ENCODE data around the gene ADGRG4.

ADGRG4 gene

DNA sequence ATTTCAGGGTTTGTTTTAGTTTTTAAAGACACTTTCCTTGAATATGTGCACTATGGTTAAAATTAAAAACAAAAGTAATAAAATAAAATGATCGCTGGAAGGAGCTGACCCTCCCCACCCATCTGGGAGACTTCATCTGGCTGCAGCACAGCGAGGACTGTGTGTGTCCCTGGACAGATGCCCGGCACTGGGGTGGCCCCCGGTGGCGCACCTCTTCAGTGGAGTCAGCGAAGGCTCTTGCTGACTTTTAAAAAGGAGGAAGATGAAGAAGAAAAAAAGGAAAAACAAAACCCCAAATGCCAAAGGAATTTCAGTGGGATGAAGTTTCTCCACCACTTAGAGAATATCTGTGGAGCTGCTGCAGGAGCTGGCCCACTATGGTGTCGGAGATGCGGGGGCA lies 5.4 kb upstream of the ADGRG4 start:
- no peak for DNase-seq

DNA sequence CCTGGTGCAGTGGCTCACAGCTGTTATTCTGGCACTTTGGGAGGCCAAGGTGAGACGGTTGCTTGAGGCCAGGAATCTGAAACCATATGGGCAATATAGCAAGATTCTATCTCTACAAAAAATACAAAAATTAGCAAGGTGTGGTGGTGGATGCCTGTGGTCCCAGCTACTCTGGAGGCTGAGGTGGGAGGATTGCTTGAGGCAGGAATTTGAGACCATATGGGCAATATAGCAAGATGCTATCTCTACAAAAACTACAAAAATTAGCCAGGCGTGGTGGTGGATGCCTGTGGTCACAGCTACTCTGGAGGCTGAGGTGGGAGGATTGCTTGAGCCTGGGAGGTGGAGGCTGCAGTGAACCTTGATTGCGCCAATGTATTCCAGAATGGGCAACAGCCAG lies 2.3 kb downstream of the ADGRG4 start:
- DNase-seq, result no peak

DNA sequence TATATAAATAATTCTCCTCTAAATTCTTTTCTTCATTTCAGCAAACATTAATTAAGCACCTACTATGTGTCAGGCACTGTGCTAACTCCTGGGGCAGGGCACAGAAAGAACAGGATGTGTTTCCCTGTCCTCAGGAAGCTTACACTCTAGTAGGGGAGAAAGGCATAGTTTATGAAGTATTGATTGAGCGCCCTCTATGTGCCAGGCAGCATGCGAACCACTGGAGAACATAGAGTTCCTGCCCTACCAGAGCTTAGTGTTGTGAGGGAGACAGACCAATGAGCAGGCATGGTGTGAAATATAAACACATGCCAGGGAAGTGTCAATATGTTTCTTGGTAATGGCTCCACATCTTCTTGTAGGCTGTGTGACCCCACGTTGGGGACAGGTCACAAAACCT lies 3.7 kb downstream of the ADGRG4 start:
- no peak for DNase-seq

DNA sequence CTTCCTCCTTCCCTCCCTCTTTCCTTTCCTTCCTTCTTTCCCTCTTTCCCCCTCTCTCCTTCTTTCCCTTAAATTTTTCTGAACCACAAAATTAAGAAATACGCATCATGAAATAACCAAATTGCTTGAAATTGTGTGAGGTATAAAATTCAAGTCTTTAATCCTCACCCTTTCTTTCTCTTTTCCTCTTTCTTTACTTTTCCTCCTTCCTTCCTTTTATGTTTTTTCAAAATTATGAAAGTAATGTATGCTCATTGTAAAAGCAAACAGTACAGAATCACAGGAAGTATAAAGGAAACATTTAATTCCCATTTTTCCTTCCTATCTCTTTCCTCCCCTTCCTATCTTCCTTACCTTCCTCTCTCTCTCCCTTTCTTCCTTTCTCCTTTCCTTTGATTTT lies 5.4 kb downstream of the ADGRG4 start:
- DNase-seq, result no peak

DNA sequence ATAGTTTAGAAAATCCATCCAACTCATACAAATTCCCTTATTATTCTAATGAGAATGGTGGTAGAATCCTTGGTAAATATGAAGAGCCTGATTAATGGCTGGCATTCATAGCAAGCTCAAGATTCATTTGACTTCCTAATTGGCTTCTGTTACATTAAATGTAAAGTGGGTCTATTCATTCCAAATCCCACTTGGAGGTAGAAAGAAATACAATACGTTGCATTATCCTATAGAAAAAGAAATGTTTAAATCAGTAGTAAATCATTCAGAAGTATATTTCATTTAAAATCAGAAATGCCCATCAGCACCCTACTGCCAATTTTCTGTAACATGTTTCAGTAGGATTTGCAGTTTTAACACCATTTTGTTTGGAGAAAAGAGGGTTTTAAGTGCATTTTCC lies 6.7 kb downstream of the ADGRG4 start:
- DNase-seq, result no peak

DNA sequence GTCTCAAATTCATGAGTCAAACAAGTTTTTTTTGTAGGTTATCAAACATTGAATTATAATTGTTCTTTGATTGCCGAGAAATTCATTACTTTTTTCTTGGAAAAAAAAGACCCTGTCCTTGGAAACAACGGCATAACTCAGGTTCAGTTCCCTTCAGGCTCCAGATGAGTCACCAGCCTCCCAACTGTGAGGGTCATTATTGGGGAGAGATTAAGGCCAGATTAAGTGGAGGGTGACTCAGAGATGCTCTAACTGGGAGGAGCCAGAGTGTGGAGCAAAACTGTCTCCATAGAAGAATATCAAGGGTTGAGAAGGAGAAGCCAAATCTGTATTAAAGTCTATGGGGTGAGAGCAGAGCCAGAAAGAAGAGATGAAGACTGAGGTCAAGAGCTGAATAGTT lies 9.6 kb downstream of the ADGRG4 start:
- no peak for DNase-seq

DNA sequence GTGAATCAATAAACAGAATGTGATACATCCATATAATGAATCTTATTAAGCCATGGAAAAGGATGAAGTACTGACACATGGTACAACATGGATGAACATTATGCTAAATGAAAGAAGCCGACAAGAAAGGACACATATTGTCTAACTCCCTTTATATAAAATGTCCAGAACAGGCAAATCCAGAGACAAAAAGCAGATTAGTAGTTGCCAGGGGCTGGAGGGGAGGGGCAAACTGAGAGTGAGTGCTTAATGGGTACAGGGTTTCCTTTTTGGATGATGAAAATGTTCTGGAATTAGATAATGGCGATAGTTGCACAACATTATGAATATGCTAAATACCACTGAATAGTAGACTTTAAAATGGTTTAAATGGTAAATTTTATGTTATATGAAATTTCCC lies 17.4 kb downstream of the ADGRG4 start:
- no peak for DNase-seq

DNA sequence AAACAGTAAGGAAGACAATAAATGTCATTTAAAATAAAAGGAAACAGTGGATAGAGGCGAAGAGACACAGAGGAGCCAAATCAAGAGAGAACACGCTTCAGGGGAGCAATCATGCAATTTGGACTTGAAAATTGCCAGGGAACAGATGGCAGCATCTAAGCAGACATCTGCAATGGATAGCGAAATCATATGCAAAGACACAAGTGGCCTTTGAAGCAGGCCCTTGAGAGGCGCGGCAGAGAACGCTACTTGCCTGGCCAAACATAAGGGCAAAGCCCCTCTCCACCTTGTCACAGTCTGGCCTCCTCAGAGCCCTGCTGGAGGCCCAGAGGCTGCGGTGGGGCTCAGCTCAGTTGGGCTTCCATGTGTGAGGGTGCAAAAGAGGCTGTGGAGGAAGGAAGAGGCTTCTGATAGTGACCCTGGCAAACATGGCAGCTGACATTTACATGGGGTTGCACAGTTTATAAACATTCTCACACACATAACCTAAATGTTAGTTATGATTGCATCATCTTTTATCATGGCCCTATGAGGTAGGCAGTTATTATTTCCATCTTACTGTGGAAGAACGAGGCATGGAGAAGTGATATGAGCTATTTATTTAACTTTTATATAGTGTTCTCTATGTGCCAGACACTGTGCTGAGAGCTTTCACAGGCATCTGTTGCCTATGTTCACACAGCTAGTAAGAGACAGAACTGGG lies 18.3 kb downstream of the ADGRG4 start:
- no peak for DNase-seq

DNA sequence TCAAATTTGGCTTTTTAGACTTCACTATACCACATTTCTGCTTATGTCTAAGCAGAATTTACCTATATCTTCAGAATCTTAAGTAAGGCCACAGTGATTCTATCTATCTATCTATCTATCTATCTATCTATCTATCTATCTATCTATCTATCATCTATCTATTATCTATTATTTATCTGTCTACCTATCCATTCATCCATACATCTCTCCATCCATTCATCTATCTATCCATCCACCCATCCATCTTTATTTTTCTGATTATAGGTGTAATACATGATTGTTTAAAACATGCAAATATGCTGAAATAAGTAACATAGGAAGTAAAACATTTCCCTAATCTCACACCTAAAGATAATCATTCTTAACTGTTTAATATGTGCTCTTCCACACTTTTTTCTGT lies 18.8 kb downstream of the ADGRG4 start:
- DNase-seq, result no peak

DNA sequence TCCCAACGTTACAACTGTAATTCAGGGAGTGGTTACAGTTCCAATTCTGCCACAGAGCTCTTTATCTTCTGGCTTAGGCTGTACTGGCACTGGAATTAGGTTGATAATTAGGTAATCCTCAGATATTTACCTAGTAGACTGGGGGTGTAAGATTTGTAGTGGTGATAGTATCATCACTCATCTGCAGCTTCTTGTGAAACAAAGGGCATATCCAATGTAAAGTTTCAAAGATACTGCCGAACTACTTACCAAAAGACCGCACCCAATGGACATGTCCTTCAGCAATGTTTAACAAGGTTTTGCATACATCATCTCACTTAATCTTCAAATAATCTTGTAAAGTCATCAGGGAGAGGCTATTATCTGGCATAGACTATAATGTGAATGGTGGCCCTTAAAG lies 20.8 kb downstream of the ADGRG4 start:
- DNase-seq, result no peak

DNA sequence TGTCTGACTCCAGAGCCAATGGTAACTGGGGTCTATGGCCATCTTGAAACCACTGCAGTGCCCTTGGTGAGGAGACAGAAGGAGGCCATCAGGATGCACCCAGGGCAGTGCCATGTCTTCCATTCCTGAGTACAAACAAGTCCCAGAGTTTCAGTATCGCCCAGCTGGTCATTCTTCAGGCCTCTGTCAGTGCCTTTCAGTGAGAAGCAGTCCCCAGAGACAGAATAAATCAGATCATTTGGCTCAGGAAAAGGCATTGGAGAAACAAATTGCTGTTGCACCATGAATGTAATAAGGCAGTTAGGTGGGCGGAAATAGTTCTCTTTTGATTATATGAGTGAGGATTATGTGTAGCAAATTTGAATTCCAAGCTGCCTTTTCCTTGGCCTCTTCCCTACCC lies 21.3 kb downstream of the ADGRG4 start:
- no peak for DNase-seq

DNA sequence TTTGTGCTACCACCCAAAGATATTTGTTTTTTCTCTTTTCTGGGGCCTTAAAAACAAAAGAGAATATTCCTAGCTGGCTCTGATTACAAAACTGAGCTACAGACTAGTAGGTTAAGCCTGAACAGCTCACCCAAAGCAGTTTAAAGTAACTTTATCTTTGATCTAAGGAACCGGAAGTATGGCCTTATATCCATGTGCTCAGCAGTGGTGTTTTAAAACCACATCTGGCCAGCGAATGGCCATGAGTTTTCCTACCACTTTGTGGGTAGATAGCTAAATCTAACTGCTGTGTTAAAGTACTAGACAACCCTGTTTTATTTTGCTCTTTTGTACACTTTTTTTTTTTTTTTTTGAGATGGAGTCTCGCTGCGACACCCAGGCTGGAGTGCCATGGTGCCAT lies 24.6 kb downstream of the ADGRG4 start:
- DNase-seq, result no peak

DNA sequence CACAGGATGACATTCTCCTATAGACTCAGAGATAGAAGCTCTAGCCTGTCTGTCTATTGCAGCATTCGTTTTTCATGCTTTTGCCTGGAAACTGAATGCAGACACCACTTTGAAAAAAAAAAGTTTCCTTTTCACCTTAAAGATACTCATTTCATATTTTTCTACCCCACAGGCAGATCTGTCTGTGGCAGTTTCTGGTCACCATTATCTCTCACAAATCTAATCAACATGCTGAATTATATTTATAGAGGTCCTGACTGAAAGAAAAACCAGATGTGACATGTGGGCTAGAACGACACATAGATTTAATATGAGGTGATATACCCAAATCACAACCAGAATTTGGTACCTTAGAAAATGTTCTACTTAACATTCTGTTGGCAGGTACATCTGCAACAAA lies 28.2 kb downstream of the ADGRG4 start:
- no peak for DNase-seq

DNA sequence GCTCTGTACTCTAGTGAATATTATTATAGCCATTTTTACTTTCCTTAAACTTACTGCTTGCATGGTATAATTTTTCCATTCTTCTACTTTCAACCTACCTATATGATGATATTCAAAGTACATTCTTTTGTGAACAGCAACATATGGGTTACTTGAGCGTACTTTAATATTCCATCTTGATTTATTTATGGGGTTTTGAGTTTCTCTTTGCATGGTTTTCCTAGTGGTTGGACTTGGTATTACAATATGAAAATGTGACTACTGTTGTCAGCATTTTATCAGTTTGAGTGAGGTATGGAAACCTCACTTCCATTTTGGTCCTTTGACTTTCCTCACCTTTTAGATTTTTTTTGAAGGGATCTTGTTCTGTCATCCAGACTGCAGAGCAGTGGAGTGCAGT lies 35.9 kb downstream of the ADGRG4 start:
- no peak for DNase-seq

DNA sequence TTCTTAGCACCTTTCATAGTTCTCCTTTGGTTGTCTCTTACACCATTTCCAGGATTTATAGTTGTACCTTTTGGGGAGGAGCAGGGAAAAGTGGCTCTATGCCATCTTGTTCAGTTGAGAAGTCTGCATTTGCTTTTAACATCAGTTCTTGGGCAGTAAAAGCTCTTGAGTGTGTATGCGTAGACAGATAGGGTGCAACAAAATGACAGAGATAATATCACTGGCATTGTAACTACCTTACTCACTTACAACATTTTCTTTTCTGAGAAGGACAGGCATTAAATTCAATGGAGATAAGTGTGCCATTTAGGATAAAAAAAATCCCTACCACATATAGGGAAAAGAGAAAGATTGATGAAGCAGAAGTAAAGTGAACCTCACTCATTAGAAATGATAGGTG lies 38.9 kb downstream of the ADGRG4 start:
- no peak for DNase-seq

DNA sequence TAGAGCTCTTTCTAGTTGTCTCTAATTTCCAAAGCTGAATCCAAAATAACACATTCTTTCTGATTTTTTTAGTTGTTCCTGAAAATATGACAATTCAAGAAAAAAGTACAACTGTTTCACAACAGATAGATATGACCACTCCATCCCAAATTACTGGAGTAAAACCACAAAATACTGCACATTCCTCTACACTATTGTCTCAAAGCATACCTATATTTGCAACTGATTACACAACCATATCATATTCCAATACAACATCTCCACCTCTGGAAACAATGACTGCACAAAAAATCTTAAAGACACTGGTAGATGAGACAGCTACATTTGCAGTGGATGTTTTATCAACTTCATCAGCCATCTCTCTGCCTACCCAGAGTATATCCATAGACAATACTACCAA lies 43.6 kb downstream of the ADGRG4 start:
- no peak for DNase-seq

DNA sequence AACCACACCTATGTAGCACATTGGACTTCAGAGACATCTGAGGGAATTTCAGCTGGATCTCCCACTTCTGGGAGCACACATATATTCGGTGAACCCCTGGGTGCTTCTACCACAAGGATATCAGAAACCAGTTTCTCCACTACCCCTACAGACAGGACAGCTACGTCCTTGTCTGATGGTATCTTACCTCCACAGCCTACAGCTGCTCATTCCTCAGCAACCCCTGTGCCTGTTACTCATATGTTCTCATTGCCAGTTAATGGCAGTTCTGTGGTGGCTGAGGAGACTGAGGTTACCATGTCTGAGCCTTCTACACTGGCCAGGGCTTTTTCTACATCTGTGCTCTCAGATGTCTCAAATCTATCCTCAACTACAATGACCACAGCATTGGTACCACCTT lies 45.7 kb downstream of the ADGRG4 start:
- no peak for DNase-seq

DNA sequence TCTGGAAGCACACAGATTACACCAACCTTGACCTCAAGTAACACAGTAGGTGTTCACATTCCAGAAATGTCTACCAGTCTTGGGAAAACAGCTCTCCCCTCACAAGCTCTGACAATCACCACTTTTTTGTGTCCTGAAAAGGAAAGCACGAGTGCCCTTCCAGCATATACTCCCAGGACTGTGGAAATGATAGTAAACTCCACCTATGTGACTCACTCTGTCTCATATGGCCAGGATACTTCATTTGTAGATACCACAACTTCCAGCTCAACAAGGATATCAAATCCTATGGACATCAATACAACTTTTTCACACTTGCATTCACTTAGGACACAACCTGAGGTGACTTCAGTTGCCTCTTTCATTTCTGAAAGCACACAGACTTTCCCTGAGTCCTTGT lies 46.9 kb downstream of the ADGRG4 start:
- no peak for DNase-seq

DNA sequence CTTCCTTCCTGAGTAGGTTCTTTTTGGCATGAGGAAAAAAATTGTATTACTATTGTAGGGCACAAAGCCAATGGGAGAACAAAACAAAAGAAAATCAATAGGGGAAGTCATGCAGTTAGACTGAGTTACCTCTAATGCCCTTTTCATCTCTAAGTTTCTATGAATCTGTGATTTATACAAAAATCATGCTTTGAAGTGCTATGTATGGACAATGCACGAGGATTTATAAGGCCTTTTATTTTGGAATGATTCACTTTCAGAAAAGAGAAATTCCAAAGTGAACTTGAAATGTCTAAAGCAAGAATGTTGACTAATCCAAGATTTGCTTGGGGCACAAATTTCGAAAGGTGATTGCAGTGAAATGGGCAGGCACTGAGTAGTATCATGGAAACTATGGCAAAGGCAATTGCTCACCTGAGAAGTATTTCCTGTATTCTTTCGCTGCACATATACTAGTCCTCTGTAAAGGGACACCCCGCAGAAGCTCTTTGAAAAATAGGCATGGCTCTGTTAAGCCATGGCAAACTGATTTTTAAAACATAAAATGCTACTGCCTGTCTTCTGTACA lies 52.8 kb downstream of the ADGRG4 start:
- DNase-seq, result no peak

DNA sequence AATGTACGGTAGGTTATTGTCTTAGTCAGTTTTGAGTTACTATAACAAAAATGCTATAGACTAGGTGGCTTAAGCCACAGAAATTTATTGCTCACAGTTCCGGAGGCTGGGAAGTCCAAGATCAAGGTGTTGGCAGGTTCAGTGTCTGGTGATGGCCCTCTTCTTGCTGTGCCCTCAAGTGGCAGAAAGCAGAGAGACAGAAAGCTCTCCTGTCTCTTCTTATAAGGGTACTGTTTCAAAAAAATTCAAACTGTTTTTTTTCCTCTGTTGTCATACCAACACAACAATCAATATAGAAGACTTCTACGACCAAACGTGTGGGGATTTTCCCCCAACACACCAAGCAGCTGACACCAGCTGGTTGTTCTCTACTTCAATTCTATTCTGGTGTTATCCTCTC lies 53.4 kb downstream of the ADGRG4 start:
- no peak for DNase-seq

DNA sequence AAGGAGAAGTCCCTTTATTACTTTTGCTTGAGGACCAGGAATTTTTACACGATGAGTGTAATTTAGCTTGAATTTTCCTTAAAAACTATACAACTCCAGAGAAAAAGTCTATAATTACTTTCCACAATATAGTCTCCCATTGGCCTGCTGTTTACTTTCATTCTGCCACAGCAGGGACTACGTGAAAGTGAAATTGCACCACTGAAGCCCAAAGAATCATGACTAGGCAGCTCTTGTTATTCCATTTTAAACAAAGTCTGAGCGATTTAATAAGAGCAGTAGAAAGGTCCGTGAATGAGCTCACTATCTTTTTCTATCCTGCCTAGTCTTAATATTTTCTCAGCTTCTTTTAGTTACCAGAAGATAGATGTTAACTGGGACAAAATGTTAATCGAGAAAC lies 68.6 kb downstream of the ADGRG4 start:
- DNase-seq, result no peak

DNA sequence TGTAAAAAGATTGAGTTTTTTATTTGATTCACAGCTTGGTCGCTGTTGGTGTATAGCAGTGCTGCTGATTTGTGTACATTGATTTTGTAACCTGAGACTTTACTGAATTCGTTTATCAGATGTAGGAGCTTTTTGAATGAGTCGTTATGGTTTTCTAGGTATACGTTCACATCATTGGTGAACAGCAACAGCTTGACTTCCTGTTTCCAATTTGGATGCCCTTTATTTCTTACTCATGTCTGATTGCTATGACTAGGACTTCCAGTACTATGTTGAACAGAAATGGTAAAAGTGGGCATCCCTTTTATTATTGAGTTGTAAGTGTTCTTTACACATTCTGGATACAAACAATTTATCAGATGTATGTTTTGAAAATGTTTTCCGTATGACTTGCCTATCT lies 76.0 kb downstream of the ADGRG4 start:
- DNase-seq, result no peak

DNA sequence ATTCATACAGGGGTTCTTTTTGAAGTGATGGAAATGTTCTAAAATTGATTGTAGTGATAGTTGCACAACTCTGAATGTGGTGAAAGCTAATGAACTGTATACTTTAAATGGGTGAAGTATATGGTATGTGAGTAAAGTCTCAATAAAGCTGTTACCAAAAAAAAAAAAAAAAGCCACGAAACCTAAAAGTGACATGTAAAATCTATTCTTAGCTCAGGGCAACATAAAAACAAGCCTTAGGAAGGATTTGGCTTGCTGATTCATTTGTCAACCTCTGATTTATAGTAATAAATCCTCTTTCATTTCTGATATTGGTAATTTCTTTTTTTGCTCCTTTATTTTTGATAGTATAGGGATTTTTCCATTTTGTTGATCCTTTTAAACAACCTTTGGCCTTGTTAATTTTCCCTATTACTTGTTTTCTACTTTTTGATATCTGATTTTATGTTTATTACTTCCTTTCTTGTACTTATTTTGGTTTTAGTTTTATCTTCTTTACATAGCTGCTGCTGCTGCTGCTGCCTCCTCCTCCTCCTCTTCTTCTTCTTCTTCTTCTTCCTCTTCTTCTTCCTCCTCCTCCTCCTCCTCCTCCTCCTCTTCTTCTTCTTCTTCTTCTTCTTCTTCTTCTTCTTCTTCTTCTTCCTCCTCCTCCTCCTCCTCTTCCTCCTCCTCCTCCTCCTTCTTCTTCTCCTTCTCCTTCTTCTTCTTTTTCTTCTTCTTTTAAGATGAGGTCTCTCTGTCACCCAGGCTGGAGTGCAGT lies 79.4 kb downstream of the ADGRG4 start:
- no peak for DNase-seq

DNA sequence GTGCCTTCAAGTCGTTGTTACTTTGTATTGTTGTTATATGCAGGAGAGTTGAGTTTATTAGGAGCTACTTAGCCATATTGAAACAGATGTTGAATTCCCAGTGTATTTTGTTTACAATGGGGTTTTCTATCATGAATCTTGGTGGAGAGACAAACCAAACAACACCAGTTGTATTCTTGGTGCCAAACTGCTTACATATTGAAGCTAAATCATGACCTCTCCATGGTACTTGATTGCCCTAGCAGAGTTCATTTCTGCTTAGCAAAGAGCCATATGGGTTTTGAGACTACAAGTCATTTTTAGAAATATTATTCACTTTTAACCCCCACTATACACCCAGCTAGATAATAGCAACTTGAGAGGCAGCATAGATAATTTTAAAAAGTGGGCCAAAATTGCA lies 85.4 kb downstream of the ADGRG4 start:
- DNase-seq, result no peak

DNA sequence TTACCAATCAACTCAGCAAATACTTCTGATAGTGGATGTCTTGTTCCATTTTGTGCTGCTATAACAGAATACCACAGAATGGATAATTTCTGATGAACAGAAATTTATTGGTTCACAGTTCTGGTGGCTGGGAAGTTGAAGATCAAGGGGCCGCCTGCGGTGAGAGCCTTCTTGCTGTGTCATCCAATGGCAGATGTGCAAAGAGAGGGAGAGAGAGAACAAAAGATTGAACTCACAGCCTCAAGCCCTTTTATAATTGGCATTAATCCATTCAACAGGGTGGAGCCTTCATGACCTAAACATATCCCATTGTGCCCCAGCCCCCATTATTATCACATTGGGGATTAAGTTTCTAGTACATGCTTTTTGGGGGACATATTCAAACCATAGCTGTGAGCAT lies 86.1 kb downstream of the ADGRG4 start:
- no peak for DNase-seq

Data from CD4-positive, alpha-beta T cell treated with Interleukin-17A for 1 hour (primary cell).